COLO668 (cell line): ENCODE data around the gene MAPT.

Source experiments
- DNase-seq: peaks from one replicate; lab custom pipeline; 2025; ENCODE audit not compliant: unreplicated experiment; lab: John Stamatoyannopoulos, UW

MAPT gene

DNA sequence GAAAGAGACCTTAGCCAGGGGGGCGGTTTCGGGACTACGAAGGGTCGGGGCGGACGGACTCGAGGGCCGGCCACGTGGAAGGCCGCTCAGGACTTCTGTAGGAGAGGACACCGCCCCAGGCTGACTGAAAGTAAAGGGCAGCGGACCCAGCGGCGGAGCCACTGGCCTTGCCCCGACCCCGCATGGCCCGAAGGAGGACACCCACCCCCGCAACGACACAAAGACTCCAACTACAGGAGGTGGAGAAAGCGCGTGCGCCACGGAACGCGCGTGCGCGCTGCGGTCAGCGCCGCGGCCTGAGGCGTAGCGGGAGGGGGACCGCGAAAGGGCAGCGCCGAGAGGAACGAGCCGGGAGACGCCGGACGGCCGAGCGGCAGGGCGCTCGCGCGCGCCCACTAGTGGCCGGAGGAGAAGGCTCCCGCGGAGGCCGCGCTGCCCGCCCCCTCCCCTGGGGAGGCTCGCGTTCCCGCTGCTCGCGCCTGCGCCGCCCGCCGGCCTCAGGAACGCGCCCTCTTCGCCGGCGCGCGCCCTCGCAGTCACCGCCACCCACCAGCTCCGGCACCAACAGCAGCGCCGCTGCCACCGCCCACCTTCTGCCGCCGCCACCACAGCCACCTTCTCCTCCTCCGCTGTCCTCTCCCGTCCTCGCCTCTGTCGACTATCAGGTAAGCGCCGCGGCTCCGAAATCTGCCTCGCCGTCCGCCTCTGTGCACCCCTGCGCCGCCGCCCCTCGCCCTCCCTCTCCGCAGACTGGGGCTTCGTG lies at the start of gene MAPT:
TSS of gene MAPT (plus strand) at position 533 of the 763 bp plus-strand sequence. CDS start 67,784 bp downstream, outside the sequence.
- DNase-seq = peak; percentile 91

DNA sequence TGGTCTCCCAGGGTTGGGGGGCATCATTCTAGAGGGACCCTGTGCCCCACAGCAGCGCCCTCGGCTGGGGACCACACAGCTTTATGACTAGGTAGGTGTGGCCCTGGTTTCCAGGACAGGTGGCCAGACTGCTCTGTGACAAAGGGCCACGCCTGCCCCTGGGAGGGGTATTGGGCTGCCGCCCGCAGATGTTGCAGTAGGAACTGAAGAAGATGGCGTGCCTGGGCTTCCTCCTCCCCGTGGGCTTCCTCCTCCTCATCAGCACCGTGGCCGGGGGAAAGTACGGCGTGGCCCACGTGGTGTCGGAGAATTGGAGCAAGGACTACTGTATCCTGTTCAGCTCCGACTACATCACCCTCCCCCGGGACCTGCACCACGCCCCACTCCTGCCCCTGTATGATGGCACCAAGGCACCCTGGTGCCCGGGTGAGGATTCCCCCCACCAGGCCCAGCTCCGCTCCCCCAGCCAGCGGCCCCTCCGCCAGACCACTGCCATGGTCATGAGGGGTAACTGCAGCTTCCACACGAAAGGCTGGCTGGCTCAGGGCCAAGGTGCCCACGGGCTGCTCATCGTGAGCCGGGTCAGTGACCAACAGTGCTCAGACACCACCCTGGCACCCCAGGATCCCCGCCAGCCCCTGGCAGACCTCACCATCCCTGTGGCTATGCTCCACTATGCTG lies 49.5 kb upstream of the MAPT start, which contains the start of gene SPPL2C:
TSS of gene SPPL2C (plus strand) at position 187 of the 681 bp plus-strand sequence. CDS start at position 213, 26 bp downstream.
- peak; percentile 39 for DNase-seq

DNA sequence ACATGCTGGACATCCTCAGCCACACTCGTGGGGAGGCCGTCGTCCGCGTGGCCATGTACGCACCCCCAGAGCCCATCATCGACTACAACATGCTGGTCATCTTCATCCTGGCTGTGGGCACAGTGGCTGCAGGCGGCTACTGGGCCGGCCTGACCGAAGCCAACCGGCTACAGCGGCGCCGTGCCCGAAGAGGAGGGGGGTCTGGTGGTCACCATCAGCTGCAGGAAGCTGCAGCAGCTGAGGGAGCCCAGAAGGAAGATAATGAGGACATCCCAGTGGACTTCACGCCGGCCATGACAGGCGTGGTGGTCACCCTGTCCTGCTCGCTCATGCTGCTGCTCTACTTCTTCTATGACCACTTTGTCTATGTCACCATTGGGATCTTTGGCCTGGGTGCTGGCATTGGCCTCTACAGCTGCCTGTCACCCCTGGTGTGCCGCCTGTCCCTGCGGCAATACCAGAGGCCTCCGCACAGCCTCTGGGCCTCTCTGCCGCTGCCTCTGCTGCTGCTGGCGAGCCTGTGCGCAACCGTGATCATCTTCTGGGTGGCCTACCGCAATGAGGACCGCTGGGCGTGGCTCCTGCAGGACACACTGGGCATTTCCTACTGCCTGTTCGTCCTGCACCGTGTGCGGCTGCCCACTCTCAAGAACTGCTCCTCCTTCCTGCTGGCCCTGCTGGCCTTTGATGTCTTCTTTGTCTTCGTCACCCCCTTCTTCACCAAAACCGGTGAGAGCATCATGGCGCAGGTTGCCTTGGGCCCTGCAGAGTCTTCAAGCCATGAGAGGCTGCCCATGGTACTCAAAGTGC lies 48.8 kb upstream of the MAPT start:
- DNase-seq = no peak

- no peak for DNase-seq
Measured at GRCh38 chr17:45846223-45846622, 48.1 kb upstream of the MAPT start.

- DNase-seq = no peak
Measured at GRCh38 chr17:45846646-45847045, 47.7 kb upstream of the MAPT start.

- no peak for DNase-seq
Measured at GRCh38 chr17:45847101-45847500, 47.3 kb upstream of the MAPT start.

DNA sequence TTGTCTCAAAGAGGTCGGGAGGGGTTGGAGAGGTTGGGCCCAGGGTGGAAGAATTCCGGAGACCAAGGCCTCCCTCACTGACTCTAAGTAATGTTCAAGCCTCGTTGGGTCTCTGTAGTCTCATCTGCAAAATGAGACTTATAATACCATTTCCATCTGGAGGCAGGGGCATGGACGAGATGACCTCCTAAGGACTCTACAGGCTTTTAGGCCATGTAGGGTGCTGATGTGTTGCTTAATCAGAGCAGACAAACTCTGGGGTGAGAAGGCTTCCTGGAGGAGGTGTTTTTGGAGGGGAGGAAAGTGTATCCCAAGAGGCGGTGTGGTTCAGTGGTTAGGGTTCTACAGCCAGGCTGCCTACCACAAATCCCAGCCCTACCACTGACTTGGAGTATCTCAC lies 46.6 kb upstream of the MAPT start:
- DNase-seq = no peak

DNA sequence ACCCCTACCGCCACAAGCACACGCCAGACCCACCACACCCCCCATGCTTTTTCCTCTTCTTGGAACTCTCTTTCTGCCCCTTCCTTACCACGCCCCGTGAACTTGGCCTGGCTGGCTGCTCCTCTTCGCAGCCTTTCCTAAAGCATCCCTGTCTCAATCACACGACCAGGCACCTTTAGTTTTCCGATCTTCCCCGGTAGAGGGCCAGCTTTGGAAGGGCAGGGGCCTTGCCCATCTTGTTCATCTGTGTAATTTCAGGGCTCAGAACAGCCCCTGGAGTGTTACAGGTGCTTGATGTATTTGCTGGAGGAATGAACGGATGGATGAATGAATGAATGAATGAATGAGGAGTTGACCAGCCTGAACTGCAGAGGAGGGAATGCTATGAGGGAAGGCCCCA lies 45.9 kb upstream of the MAPT start:
- no peak for DNase-seq

DNA sequence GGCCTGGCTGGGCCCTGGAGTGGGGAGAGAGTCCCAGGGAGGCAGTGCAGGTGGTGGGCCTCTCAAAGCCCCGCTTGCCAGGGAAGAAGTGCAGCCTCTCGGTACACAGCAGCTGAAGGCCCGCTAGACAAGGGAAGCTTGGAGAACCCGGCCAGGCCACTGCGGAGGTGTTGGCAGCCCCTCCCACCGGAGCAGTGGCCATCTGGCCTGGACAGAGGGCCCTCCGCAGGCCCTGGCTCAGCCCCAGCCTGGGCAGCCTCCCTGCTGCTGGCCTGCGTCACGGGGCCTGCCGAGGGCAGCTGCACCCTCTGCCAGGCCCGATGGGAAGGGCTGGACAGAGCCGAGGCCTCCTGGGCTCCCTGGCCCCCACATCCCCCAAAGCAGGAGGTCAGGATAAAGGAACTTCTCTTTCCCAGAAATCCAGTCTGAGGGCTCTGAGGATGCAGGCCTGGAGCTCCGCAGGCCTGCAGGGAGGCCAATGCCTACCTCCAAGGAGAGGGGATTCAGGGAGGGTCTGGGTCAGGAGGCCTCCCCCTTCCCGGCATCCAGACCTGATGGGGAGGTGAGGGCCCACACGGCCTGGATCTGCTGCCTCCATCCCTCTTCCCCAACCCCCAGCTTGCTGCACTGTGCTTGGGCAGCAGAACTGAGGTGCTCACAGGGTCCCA lies 45.4 kb upstream of the MAPT start:
- DNase-seq = no peak

DNA sequence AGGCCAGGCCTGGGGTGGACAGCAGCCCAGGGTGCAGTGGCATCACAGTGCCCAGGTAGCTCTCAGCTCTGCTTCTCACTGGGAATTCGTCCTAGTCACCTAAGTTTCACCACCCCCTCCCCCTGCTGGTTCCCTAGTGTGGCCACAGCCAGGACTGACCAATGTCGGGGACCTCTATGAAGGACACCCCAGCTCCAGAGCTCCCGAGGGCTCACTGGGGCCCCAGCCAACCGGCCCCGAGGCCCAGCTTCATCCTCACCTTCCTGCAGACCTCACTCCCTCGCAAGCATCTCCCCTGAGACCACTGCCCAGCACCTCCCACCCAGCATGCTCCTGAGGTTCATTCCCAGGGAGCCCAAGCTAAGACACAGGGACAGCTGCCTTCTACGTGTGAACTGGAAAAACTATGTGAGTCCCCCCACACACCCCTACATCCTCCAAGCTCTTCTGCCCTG lies 44.8 kb upstream of the MAPT start:
- no peak for DNase-seq

GRCh38 chr17:45850011-45850410 lies 44.3 kb upstream of the MAPT start:
- DNase-seq = no peak

DNA sequence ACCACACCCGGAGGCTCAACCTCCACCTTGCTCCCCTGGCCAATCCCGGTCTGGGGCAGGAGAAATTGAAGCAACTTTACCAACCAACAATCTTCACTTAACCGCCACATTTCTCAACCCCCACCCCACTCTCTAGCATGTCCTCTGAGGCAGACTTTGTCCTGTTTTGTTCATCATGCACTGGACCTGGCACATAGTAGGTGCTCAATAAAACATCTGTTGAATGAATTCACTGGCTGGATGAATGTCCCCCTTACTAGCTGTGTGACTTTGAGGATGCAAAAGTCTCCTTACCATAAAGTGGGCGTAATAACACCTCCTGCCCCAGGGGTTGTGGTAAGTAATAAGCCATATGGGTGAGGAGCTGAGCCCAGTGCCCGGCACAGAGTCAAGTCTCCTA lies 43.9 kb upstream of the MAPT start:
- DNase-seq = no peak

DNA sequence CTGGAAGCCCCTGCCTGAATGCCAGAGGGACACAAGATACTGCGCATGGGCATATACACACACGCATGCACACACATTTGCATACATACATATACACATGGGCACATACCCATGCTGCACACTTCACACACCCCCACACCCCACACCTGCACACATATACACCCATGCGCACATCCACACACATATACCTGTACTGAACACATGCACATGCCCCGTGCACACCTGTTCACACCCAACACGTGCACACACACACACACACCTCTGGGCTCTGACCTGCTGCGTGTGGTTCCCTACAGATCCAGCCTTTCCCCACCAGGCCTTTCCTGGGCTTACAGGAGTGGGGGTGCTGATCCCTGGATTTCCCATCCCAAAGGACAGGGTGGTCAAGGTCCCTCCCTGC lies 43.3 kb upstream of the MAPT start:
- no peak for DNase-seq

DNA sequence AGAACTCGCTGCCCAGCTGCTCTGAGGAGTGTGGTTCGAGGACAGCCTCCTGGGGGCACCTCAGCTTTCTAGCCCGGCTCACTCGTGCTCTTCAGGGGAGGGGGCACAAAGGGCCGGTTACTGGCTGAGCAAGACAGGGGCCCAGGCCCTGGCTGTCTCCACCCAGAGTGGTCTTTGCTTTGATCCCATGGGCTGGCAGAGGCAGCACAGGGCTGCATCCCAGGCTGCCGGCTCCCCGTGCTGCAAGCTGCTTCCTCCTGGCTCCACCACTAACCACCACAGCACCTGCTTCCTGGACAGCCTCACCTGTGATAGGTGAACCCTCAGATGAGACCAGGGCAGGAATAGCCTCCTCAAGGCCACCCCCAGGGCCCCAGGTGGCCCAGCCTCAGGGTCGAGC lies 42.9 kb upstream of the MAPT start:
- peak; percentile 26 for DNase-seq

DNA sequence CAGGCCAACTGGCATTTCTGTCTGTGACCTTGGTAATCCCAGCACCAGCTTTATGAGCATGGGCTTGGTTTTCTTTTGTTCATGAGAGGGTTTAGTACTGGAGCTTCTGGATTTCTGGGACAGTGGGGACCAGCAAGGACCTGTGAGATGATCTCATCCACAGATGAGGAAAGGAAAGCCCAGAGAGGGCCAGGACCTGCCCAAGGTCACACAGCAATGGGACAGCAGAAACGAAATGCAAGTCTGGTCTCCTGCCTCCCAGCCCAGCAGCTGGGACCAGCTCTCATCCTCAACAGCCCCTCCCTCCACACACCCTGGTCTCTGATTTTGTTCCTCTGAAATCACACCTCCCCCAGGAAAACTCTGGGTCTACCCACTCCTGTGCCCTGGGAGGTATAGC lies 42.5 kb upstream of the MAPT start:
- no peak for DNase-seq

- DNase-seq = peak; percentile 50
Measured at GRCh38 chr17:45852535-45853297, 41.6 kb upstream of the MAPT start.

DNA sequence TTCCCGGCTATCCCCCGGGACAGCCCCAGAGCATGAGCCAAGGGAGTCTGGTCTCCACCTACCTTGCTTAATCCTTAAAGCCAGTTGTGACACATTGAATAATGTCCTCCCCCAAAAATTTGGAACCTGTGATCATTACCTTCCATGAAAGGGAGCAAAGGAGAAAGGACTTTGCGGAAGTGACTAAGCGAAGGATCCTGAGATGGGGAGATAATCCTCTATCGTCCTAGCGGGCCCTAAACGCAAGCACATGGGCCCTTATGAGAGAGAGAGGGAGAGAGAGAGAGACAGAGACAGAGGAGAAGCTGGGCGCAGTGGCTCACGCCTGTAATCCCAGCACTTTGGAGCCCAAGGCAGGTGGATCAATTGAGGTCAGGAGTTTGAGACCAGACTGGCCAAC lies 40.1 kb upstream of the MAPT start:
- DNase-seq = no peak

DNA sequence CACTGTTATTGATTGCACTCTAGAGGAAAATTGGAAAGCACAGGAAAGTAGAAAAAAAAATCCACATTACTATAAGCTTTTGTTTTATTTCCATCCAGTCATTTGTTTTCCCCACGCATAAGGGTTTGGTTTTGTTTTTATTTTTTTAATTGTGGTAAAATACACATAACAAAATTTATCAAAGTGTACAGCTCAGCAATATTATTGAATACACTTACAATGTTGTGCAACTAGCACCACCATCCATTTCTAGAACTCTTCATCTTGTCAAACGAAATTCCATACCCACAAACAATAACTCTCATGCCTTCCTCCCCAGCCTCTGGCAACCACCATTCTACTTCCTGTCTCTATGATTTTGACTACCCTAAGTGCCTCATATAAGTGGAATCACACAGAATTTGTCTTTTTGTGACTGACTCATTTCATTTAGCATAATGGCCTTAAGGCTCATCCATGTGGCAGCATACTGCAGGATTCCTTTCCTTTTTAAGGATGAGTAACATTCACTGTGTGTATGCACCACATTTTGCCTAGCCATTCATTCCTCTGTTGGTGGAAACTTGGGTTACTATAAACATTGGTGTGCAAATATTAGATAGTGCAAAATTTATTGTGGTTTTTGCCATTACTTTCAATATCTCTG lies 38.5 kb upstream of the MAPT start:
- no peak for DNase-seq

DNA sequence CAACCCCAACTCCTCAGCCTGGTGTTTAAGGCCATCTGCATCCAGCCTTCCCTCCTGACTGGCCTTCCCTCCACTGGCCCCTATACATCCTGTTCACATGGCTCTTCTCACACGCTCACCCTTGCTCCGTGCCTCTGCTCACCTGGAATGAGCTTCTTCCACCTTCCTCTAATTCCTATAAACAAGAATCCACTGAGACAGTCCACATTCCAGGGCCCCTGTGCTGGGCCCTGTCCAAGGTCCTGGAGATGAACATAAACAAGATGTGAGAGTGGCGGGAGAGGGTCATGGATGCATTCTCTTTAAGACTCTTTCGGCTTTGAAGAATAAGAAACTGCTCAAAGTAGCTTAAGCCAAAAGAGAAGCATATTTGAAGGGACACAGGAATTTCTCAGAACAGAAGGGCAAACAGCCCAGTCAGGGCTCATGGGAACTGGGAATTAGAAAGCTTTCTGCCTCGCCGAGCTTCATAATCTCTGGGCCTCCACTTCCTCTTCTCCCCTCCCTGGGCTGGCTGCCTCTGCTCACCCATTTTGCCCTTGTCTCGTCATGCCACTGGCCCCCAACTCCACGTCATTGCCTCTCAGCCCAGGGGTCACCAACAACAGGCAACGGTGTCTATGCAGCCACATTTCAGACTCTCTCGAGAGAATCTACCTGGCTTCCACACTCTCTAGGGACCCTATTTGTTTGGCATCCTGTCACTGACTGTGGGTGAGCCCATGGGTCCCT lies 36.2 kb upstream of the MAPT start:
- no peak for DNase-seq
